ENCODE data around the gene SLC66A1. TPM values are rescaled to one million over a fixed set of nuclear protein-coding genes. Genes with fewer than 3 reads are reported as not detected.

Gene SLC66A1
- total RNA-seq, 1 donor, result 2.5 TPM

DNA sequence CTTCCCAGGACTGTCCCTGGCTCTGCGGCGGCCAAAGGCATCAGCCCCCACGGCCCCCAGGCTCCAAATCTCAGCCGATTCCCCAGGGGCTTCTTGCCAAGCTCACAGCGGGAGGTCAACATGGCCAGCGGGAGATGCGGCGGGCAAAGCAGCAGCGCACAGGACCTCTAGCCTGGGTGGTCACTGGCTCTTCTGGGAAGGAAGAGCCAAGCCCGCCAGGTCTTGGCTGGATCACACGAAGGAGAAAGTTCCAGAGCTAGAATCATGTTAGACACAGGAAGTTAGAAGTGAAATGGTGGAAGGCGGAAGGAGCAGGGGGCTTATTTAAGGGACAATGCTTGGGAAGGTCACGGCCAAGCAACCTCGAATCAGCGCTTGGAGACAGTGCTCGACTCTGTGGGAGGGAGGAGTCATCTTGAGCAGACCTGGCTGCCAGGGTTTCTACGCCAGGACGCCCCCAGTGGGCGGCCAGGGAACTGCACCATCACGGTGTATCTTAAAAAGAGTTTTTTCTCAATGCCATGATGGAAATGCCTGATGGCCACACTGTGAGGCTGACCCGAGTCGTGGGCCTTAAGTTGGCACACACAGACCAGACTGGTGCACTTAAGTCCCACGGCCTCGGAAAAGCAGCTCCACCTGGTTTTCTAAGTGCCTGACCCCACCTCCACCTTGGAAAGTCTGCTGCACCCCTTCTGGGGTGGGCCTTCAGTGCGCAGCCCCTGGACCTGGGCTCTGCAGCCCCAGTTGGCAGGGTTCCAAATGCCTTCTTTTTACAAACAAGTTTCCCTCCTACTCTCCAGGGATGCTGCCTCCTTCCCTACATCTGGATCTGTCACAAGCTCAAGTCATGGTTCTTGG lies 29.3 kb downstream of the SLC66A1 start:
- H3K4me3 ChIP-seq (ENCODE audit: low read length), result no peak overlapping the region
- H3K4me1 ChIP-seq (ENCODE audit: insufficient read depth, low read length), result peaks cover 5% of the 10 kb centered on the region
- H3K27me3 ChIP-seq (ENCODE audit: insufficient read depth, low read length), result no peaks in the 10 kb centered on the region
- H3K9me3 ChIP-seq (ENCODE audit: low read depth, low read length), result no peaks in the 10 kb centered on the region

DNA sequence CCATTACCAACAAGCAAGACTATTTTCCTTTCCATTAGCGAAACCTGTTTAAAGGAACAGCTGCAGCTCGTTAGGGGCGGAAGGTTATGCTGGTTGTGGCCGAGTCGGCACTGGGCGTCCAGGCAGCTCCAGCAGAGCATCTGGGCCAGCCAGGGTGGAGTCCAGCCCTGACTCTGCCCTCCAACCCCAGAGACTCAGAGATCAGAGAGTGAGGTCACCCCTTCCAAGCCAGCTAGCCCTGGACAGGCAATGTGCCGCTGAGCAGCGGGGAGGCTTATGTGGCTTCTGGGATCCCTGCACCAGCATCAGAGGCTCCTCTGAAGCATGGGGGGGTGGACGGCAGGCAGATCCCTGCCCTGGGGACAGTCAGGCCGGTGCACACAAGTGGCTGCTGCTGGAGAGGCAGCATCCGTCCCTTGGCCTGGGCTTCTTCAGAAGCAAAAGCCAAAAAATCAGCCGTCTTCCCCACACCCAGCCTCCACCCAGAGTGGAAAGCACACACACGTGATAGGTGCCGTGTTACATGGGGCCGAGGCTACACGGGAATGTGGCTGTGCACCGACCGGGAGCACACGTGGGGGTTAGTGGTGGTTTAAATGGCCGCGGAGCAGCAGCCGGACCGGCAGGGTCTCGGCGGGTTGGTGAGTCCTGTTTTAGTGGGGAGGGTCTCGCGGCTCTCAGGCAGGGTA lies 30.1 kb downstream of the SLC66A1 start:
- H3K27me3 ChIP-seq (ENCODE audit: insufficient read depth, low read length), result no peaks in the 10 kb centered on the region
- H3K4me1 ChIP-seq (ENCODE audit: insufficient read depth, low read length), result peaks cover 13% of the 10 kb centered on the region
- H3K9me3 ChIP-seq (ENCODE audit: low read depth, low read length), result no peaks in the 10 kb centered on the region
- H3K4me3 ChIP-seq (ENCODE audit: low read length), result no peak overlapping the region

DNA sequence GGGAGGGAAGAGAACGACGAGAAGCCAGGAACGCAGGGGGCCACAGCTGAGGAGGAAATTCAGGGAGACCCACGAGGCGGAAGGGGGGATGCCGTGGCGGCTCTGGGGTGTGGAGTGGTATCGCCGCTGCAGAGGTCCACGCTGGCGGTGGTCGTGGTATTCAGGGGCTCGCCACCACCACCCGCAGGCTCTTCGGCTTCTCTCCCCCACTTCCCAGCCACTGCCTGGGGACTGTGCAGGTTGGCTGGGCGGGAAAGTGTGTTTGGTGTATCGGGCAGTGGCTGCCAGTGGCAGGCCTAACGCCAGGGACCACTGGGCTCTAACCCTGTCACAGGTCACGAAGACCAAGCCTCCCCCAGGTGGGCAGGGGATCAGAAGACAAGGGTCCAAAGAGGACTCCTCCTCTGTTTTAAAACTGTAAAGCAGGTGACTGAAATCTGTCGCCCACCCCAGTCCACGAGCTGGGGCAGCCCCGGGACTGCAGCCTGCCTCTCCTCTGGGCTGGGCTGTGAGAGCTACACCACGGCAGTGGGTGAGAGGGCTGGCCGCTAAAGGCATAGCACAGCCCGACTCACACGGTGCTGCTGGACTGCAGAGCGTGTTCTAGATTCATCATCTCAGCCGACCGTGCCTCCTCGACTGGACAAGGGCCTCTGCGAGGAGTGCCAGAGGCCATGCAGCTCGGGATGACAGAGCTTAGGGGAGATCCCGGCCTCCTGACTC lies 30.9 kb downstream of the SLC66A1 start:
- H3K27me3 ChIP-seq (ENCODE audit: insufficient read depth, low read length), result no peaks in the 10 kb centered on the region
- H3K4me3 ChIP-seq (ENCODE audit: low read length), result no peak overlapping the region
- H3K9me3 ChIP-seq (ENCODE audit: low read depth, low read length), result no peaks in the 10 kb centered on the region
- H3K4me1 ChIP-seq (ENCODE audit: insufficient read depth, low read length), result peaks cover 21% of the 10 kb centered on the region

DNA sequence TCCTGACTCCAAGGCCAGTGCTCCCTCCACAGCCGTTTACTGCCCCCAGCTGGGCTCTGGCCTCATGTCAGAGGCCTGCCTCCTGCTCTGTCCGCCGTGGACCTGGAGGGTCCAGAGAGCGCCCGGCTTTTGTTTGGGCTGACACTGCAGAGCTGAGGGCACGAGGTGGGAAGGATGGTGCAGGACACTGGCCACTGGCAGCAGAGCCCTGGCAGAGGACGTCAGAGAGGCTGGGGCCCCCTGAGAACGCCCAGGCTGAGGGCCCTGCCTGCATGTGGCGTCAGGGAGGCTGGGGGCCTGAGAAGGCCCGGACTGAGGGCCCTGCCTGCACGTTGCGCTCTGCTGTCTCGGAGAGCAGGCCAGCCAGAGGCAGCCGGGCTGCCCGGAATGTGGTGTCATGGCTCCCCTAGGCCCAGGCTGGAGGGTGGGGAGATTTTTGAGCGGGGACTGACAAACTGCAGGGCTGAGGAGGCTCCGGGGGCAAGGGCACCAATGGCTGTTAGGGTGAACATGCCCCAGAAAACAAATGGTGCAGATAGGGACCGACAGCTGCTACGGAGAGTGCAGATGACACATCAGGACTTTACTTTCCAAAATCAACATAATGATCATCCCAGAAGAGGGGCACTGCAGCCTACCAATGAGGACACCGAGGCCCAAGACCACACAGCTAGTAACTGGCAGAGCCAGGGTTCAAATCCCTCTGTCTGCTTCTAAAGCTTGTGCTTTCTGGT lies 31.7 kb downstream of the SLC66A1 start:
- Histone ChIP-seq H3K4me1 (ENCODE audit: insufficient read depth, low read length) (peaks cover 28% of the 10 kb centered on the region), H3K4me3 (ENCODE audit: low read length) (no peak overlapping the region), H3K9me3 (ENCODE audit: low read depth, low read length) (no peaks in the 10 kb centered on the region), H3K27me3 (ENCODE audit: insufficient read depth, low read length) (no peaks in the 10 kb centered on the region)

DNA sequence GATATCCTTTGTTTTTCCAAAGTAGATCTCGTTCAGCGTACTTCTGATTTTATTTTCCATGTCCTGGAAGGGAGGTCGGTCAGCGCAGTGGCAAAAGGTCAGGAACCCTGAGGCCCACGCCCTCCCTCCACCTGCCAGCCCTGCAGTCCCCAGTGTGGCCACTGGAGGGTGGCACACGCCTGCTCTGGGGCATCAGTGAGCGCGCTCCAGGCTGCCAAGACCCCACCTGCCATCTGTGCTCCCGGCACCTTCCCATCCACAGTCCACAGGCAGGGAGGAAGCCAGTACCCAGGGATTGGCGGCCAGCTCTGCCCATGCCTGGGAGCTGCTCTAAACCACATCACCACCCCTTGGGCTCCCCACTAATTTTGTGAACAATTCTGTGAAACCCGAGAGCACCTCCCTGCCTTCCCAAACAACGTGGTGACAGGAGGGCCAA lies 32.3 kb downstream of the SLC66A1 start:
- no peak overlapping the region for H3K4me3 ChIP-seq (ENCODE audit: low read length)
- H3K27me3 ChIP-seq (ENCODE audit: insufficient read depth, low read length), result no peaks in the 10 kb centered on the region
- peaks cover 34% of the 10 kb centered on the region for H3K4me1 ChIP-seq (ENCODE audit: insufficient read depth, low read length)
- no peaks in the 10 kb centered on the region for H3K9me3 ChIP-seq (ENCODE audit: low read depth, low read length)

DNA sequence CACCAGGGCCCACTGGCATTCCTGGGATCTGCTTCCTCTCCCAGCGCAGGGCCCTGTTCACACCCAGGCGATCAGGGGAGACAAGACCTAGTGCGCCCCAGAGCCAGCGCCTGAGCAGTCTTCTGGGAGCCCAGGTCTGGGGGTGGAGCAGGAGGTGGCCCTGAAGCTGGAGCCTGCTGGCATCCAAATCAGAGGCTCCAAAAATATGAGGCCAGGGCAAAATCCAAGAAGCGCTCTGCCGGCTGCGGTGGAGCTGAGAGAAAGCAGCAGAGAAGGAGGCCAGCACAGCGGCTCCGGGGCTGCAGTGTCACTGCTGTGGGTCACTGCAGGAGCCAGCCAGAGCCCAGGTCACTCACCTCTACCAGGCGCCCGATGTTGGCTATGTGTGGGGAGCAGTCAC lies 32.7 kb downstream of the SLC66A1 start:
- Histone ChIP-seq H3K4me1 (ENCODE audit: insufficient read depth, low read length) (peaks cover 34% of the 10 kb centered on the region), H3K4me3 (ENCODE audit: low read length) (no peak overlapping the region), H3K27me3 (ENCODE audit: insufficient read depth, low read length) (no peaks in the 10 kb centered on the region), H3K9me3 (ENCODE audit: low read depth, low read length) (no peaks in the 10 kb centered on the region)

DNA sequence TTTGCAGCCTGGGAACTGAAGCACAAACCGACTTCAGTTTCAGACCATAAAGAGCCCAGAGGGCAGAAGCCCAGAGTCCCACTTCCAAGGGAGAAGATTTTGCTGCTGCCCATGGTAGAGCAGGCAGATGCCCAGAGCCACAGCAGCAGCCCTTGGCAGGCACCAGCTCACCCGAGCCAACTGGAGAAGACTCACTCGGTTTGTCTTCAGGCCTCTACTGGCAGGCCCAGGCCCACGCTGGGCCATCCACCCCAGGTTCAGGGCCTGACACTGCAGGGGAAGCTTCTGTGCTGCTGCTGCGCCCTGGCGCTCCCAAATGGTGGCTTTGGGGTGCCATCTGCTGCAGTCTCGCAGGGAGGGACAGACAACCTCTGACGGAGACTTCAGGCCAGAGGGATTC lies 33.3 kb downstream of the SLC66A1 start:
- Histone ChIP-seq H3K4me1 (ENCODE audit: insufficient read depth, low read length) (peaks cover 34% of the 10 kb centered on the region), H3K27me3 (ENCODE audit: insufficient read depth, low read length) (no peaks in the 10 kb centered on the region), H3K4me3 (ENCODE audit: low read length) (no peak overlapping the region), H3K9me3 (ENCODE audit: low read depth, low read length) (no peaks in the 10 kb centered on the region)

DNA sequence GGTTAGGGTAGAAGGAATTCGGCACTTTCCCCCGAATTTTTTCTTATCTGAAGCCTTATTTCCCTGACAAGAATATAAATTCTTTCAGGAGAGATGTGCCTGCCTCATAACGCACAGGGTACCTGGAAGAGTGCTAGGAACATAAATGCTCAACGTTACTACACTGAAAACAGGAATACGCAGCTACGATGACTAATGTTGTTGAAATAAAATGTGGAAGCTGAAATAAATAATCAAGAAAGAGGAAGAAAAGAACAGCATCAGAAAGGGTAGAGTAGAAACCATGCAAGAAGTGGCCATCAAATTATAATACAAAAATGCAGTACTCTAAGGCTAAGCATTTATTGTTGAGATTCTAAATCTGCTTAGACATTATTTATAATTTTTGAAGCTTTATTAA lies 33.9 kb downstream of the SLC66A1 start:
- Histone ChIP-seq H3K9me3 (ENCODE audit: low read depth, low read length) (no peaks in the 10 kb centered on the region), H3K27me3 (ENCODE audit: insufficient read depth, low read length) (no peaks in the 10 kb centered on the region), H3K4me1 (ENCODE audit: insufficient read depth, low read length) (peaks cover 34% of the 10 kb centered on the region), H3K4me3 (ENCODE audit: low read length) (no peak overlapping the region)

DNA sequence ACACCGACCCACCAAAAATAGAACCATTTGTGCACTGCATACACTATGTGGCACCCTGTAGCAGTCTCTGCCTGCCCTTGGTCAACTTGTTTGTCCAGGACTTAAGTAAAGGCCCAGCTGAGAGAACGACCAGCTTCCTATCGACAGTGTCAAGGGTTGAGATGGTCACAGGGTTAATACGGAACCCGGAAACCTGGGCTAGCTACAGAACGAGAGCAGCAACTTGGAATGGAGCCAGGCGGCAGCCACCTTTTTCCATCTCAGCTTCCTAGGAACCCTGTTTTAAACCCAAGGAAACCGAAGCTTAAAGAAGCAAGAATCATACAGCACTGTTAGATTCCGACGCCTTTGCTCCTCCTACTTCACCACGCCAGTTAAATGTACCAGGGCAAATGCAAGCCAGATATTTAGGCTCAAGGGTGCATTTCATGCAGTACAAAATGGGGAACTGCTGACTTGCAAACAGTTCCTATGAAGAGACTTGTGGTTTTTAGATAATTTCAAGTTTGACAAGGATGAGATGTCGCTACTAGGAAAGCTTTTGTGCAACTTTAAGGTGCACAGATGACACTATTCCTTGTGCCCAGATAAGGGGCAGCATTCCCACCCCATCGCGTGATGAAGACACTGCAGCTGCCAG lies 35.5 kb downstream of the SLC66A1 start:
- no peaks in the 10 kb centered on the region for H3K9me3 ChIP-seq (ENCODE audit: low read depth, low read length)
- H3K27me3 ChIP-seq (ENCODE audit: insufficient read depth, low read length), result no peaks in the 10 kb centered on the region
- no peak overlapping the region for H3K4me3 ChIP-seq (ENCODE audit: low read length)
- peaks cover 34% of the 10 kb centered on the region for H3K4me1 ChIP-seq (ENCODE audit: insufficient read depth, low read length)

DNA sequence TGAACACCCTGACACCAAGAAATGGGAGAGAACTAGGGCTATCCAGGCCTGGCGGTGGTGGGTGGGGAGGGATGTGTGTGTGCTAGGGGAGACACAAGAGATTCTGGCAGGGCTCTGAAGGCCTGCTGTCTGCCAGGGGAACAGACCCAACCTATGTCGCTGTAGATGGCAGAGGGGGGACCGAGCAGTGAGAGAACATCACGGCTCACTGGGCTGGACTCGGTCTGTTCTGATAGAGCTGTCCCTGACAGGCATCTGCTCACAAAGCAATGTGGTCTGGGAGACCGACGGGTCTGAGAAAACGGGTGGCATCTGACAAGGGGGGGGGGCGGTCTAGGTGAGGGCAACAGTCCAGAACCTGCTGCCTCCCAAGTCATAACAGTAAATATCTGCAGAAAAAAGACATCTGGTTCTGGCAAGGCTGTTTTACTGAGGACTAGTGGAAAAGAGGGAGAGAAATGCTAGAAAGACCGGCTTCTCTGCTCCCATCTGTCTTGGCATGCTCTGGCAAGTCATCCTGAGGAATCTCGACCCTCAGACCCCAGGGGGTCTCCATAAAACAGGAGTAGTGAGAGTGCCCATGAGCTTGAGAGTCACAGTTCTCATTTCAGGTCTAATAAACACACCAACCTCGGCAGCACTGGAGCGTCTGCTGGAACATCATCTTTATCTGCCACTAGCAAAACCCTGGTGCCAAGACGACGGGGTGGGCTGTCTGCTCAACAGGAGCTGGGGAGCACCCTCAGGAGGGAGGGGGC lies 36.5 kb downstream of the SLC66A1 start:
- no peak overlapping the region for H3K4me3 ChIP-seq (ENCODE audit: low read length)

DNA sequence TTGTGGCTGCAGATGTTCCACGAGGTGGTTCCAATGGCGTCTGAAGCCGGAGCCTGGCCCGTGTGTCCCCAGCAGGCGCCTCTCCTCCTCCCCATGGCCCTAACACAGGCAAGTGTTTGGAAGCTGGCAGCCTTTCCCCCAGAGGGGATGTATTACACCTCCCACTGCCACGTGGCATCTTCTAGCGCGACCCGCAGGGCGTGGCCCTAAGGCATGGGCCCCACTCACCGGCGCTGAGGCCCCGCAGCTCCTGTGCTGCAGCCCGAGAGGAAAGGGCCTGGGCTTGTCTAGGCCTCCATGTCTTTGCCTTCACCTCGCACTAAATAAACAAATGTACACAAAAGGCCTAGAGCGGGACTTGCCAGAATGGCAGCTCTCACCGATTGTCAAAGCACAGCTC lies 37.9 kb downstream of the SLC66A1 start:
- H3K9me3 ChIP-seq (ENCODE audit: low read depth, low read length), result no peaks in the 10 kb centered on the region
- H3K4me1 ChIP-seq (ENCODE audit: insufficient read depth, low read length), result peaks cover 34% of the 10 kb centered on the region
- no peak overlapping the region for H3K4me3 ChIP-seq (ENCODE audit: low read length)
- H3K27me3 ChIP-seq (ENCODE audit: insufficient read depth, low read length), result no peaks in the 10 kb centered on the region

More for the DNA sequence above, 36.5 kb downstream of the SLC66A1 start:
- Histone ChIP-seq H3K9me3 (ENCODE audit: low read depth, low read length) (no peaks in the 10 kb centered on the region), H3K4me1 (ENCODE audit: insufficient read depth, low read length) (peaks cover 34% of the 10 kb centered on the region), H3K27me3 (ENCODE audit: insufficient read depth, low read length) (no peaks in the 10 kb centered on the region)

DNA sequence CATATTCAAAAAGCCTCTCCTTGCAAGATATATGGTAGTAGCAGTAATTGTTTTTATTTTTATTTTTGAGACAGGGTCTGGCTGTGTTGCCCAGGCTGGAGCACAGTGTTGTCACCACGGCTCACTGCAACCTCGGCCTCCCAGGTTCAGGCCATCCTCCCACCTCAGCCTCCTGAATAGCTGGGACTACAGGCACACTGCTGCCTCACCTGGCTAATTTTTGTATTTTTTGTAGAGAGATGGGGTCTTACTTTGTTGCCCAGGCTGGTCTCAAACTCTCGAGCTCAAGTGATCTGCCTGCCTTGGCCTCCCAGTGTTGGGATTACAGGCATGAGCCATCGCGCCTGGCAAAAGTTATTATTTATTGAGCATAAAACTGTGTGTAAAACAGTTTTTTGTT lies 38.4 kb downstream of the SLC66A1 start:
- Histone ChIP-seq H3K27me3 (ENCODE audit: insufficient read depth, low read length) (no peaks in the 10 kb centered on the region), H3K4me3 (ENCODE audit: low read length) (no peak overlapping the region), H3K4me1 (ENCODE audit: insufficient read depth, low read length) (peaks cover 34% of the 10 kb centered on the region), H3K9me3 (ENCODE audit: low read depth, low read length) (no peaks in the 10 kb centered on the region)

DNA sequence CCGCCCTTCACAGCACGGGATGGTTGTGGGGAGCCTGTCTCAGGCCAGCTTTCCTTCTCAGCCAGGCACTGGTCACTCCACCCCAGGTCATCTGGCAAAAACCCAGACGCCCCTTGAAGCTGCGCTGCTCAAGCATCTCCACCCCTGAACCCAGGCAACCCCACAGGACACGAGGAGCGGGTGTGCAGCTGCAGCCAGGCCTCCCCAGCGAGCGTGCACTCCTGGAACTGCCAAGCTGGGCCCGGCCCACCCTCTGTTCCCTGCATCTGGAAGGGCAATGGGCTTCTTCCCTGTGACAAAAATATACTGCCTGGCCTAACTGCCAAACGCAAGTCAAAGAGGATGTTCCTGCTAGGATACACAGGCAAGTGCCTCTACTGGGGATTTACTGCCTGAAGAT lies 39.7 kb downstream of the SLC66A1 start:
- H3K9me3 ChIP-seq (ENCODE audit: low read depth, low read length), result no peaks in the 10 kb centered on the region
- peaks cover 25% of the 10 kb centered on the region for H3K4me1 ChIP-seq (ENCODE audit: insufficient read depth, low read length)
- no peak overlapping the region for H3K4me3 ChIP-seq (ENCODE audit: low read length)
- no peaks in the 10 kb centered on the region for H3K27me3 ChIP-seq (ENCODE audit: insufficient read depth, low read length)

DNA sequence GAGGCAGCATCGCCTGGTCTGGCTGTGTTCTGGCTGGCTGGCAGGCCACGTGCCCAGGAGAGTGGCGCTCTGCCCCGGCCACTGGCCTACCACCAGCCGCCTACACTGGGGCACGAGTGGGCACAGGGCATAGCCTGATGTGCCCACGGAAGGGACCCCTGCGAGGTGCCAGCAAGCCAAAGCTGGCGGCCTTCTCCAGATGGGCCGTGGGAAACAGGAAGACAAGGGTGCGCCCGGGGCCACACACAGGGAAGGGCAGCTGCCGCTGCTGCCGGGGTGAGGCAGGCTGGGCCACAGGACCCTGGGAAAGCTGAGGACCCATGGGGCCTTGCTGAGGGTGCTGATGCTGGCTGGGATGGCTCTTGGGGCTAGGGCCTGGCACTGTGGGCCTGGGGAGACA lies 40.7 kb downstream of the SLC66A1 start:
- Histone ChIP-seq H3K27me3 (ENCODE audit: insufficient read depth, low read length) (no peaks in the 10 kb centered on the region), H3K4me1 (ENCODE audit: insufficient read depth, low read length) (peaks cover 15% of the 10 kb centered on the region), H3K4me3 (ENCODE audit: low read length) (no peak overlapping the region), H3K9me3 (ENCODE audit: low read depth, low read length) (no peaks in the 10 kb centered on the region)
